ENCODE data around the gene MYO5A.

DNA sequence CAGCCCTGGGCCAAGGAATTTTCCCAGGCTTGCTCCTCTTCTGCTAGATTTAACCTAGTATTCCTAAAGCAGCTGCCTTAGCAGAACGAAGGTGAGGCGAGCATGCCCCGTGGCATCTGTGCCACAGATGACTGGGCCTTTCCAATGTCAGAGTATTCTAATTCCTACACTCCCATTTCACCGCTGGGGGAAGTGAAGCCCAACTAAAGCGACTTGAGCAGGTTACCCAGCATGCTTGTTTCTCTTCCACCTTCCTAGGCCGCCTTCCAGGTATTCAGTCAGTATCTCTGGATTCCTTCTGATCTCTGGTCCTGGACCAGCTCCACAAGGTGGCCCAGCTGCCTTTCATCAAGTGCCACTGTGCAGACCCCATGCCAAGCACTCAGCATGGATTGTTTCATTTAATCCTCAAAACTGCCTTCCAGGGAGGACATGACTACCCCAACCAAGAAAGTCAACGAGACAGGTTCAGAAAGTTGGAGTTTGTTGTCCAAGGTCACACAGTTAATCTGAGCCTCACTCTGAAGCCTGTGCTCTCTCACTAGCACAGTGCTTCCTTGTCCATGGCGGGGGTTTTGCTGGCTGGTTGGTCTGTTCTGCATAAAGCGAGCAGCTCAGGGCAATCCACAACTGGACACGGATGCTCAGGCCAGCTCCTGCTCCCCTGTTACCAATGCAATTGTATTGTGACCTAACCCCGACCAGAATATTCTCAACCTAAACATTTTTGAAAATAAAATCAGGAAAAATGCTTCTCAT lies 248.2 kb downstream of the MYO5A start:
- TF ChIP-seq EZH2 (IDR thresholded peaks at IDR 0.05; ENCODE audit: low read length), result no peak
- TF ChIP-seq CTCF (optimal IDR thresholded peaks at IDR 0.05 in 1 of 3, IDR thresholded peaks at IDR 0.05 in 1 of 3, conservative IDR thresholded peaks at IDR 0.05 in 1 of 3; ENCODE audit: extremely low read depth in 1 of 3, insufficient read depth in 2 of 3, low read length in 3 of 3), result no peak
